Spinal cord (tissue), 10 donors: ENCODE measurements around the gene MYH9. TPM values are rescaled to one million over a fixed set of nuclear protein-coding genes. Genes with fewer than 3 reads are reported as not detected.
A peak's percentile ranks its signal among the peaks of the same experiment; 100 is the strongest.
"Not testable (repeated sequence)": the region's sequence is repeated elsewhere in the genome, so short reads cannot be mapped to it uniquely, and the experiment has no call there.

ENCODE experiments used
- DNase-seq, 6 donors: peaks; one replicate each; pipeline versions ENCODE4 v3.0.0 to v3.0.0-alpha.2; 2013 to 2015; ENCODE audit warnings: low spot score in 6 of 6, low read depth in 4 of 6
- H3K27ac ChIP-seq: one replicate; pipeline ENCODE4 v1.5.1; 2013; ENCODE audit warnings: low read depth, low read length, control low read depth
- H3K27me3 ChIP-seq: one replicate; pipeline ENCODE4 v1.6.1; 2013; ENCODE audit warnings: low read length; ENCODE audit not compliant: control insufficient read depth, insufficient read depth
- H3K36me3 ChIP-seq: one replicate; pipeline ENCODE4 v1.6.1; 2013; ENCODE audit warnings: low read length; ENCODE audit not compliant: control insufficient read depth, insufficient read depth
- H3K4me1 ChIP-seq: one replicate; pipeline ENCODE4 v1.6.1; 2013; ENCODE audit warnings: low read length; ENCODE audit not compliant: control insufficient read depth, insufficient read depth
- H3K4me3 ChIP-seq: one replicate; pipeline ENCODE4 v1.5.1; 2013; ENCODE audit warnings: low read depth, low read length, control low read depth
- H3K9me3 ChIP-seq: one replicate; pipeline ENCODE4 v1.6.1; 2013; ENCODE audit warnings: low read length; ENCODE audit not compliant: control insufficient read depth, insufficient read depth
- WGBS: methylation state at CpG from one replicate; pipeline ENCODE4 v1.1.5; 2013; ENCODE audit warnings: missing lambda C conversion rate; ENCODE audit not compliant: insufficient coverage; 5-methylcytosine and 5-hydroxymethylcytosine counted together
- polyA plus RNA-seq, 2 donors: library from polyadenylated mRNA; unstranded; fragments of 120-200 nt; gene quantifications; one replicate each; pipeline ENCODE4 v1.2.1, GENCODE V29; 2013; ENCODE audit not compliant: insufficient read length in 2 of 2
- total RNA-seq, 2 donors: library from RNA; depleted of rRNA in 1 of 2; stranded (reverse); fragments of 120-200 nt in 1 of 2; fragments of >200 nt in 1 of 2; gene quantifications; one replicate each; pipeline versions ENCODE4 v1.2.3 to v1.2.4, GENCODE V29; 2013 to 2014
- donor health status: healthy.

Gene MYH9
- total and polyA plus RNA-seq, 4 donors = 78.7 to 122 (median 88.2) TPM

DNA sequence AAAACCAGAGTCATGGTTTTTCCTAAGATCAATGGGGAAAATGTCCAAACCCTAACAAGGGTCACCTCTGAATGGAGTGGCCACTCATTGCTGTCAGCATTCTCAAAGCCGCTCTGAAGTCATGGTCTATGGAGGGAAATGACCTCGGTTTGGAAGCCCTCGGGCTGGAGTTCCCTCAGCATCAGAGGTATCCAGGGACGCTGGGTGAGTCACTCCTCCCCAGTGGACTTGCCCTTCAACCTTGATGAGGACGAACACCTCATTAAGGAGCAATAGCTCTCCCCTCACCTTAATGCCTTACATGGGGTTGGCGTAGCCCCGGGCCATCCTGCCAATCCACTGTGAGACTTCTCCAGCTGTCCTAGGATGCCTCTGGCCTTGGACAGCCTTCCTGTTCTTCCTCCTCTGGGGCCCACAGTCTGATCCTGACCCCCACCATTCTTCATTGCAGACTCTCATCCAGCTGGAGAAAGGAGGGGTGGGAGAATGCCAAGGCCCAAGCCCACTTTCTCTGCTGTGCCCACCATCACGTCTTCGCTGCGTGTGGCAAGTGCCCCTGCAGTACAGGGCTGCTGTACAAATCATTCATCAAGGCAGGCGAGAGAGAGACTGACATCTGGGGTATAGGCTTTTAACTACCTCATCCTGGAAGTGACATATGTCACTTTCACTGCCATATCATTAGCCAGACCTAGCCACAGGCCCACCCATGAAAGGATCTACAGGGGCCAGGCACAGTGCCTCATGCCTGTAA, 25.4 kb upstream of the MYH9 start:
- H3K4me3 ChIP-seq = no peak overlapping the region
- DNase-seq = no peak
- H3K4me1 ChIP-seq = peaks cover 14% of the 10 kb centered on the region
- no peaks in the 10 kb centered on the region for H3K36me3 ChIP-seq
- 90% methylated on average over 7 of the region's 11 CpGs for WGBS
- H3K9me3 ChIP-seq = no peaks in the 10 kb centered on the region
- H3K27me3 ChIP-seq = no peaks in the 10 kb centered on the region
- H3K27ac ChIP-seq = no peak overlapping the region

GRCh38 chr22:36411589-36412258, 24.0 kb upstream of the MYH9 start:
- no peaks in the 10 kb centered on the region for H3K9me3 ChIP-seq
- no peak for DNase-seq
- peaks cover 14% of the 10 kb centered on the region for H3K4me1 ChIP-seq
- no peaks in the 10 kb centered on the region for H3K27me3 ChIP-seq
- no peaks in the 10 kb centered on the region for H3K36me3 ChIP-seq
- no peak overlapping the region for H3K4me3 ChIP-seq
- WGBS = 53% methylated on average over 2 of the region's 6 CpGs
- no peak overlapping the region for H3K27ac ChIP-seq

GRCh38 chr22:36409911-36410756, 22.4 kb upstream of the MYH9 start:
- peak overlapping the region; percentile 57 for H3K27ac ChIP-seq
- no peaks in the 10 kb centered on the region for H3K27me3 ChIP-seq
- WGBS = 7% methylated on average over 54 of the region's 56 CpGs
- H3K4me1 ChIP-seq = peaks cover 14% of the 10 kb centered on the region
- peak overlapping the region; percentile 55 for H3K4me3 ChIP-seq
- H3K9me3 ChIP-seq = no peaks in the 10 kb centered on the region
- DNase-seq = peak in 5 of 6 donors; percentile 69 to 98 (median 84)
- H3K36me3 ChIP-seq = no peaks in the 10 kb centered on the region

DNA sequence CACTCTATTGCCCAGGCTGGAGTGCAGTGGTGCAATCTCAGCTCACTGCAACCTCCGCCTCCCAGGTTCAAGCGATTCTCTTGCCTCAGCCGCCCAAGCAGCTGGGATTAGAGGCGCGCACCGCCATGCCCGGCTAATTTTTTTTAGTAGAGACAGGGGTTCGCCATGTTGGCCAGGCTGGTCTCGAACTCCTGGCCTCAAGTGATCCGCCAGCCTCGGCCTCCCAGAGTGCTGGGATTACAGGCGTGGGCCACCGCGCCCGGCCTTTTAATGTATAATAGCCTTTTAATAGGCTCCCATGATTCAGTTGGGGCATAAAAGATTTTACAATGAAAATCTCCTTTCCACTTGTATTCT, 21.8 kb upstream of the MYH9 start:
- H3K36me3 ChIP-seq, H3K9me3 ChIP-seq, H3K27me3 ChIP-seq, DNase-seq: not testable (repeated sequence)
- H3K27ac ChIP-seq = peak overlapping the region; percentile 57
- H3K4me1 ChIP-seq = peaks cover 14% of the 10 kb centered on the region
- peak overlapping the region; percentile 55 for H3K4me3 ChIP-seq
- 71% methylated on average over 9 of the region's 15 CpGs for WGBS

GRCh38 chr22:36409056-36409455, 21.3 kb upstream of the MYH9 start:
- no peak for DNase-seq
- 70% methylated on average over 2 of the region's 2 CpGs for WGBS
- Histone ChIP-seq H3K27ac (no peak overlapping the region), H3K36me3 (no peaks in the 10 kb centered on the region), H3K4me3 (no peak overlapping the region), H3K27me3 (no peaks in the 10 kb centered on the region), H3K4me1 (peaks cover 14% of the 10 kb centered on the region), H3K9me3 (no peaks in the 10 kb centered on the region)

GRCh38 chr22:36406721-36407120, 19.0 kb upstream of the MYH9 start:
- Histone ChIP-seq H3K36me3 (no peaks in the 10 kb centered on the region), H3K27ac (no peak overlapping the region), H3K9me3 (no peaks in the 10 kb centered on the region), H3K4me3 (no peak overlapping the region), H3K27me3 (no peaks in the 10 kb centered on the region), H3K4me1 (peaks cover 14% of the 10 kb centered on the region)
- 72% methylated on average over 4 of the region's 6 CpGs for WGBS
- DNase-seq = no peak

DNA sequence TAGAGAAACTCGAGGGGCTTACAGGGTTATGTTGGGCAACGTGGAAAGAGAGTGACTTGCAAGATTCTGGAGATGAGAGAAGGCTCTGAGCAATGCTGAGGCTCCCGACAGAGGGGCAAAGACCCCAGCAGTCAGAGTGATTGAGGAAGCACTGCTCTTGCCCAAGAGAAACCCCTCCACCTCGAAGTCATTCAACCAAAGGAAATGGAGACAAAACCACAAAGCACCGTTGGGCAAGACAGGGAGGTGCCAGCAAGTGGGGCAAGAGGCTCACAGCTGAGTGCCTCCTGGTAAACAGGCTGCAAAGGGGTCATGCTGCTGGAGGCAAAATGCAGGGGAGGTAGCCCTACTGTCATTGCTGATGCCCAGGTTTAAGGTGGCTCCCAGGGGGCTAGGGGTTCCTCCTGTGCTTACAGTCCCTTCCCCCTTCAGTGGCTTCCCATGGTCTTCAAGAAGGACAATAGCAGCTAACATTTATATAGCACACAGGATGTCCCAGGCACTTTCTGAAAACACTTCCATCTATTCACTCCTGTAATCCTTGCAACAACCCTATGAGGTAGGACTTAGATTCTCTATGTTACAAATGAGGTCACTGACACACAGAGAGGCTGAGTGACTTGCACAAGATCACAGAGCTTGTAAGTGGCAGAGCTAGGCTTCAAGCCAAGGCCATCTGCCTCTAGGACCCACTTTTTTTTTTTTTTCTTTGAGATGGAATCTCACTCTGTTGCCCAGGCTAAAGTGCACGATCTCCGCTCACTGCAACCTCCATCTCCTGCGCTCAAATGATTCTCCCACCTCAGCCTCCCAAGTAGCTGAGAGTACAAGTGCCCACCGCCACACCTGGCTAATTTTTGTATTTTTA, 18.1 kb upstream of the MYH9 start:
- H3K36me3 ChIP-seq = no peaks in the 10 kb centered on the region
- WGBS = 43% methylated on average over 4 of the region's 9 CpGs
- no peak for DNase-seq
- H3K4me1 ChIP-seq = peaks cover 14% of the 10 kb centered on the region
- H3K4me3 ChIP-seq = no peak overlapping the region
- H3K9me3 ChIP-seq = no peaks in the 10 kb centered on the region
- H3K27me3 ChIP-seq = no peaks in the 10 kb centered on the region
- no peak overlapping the region for H3K27ac ChIP-seq

GRCh38 chr22:36405221-36405661, 17.5 kb upstream of the MYH9 start:
- DNase-seq = no peak
- H3K9me3 ChIP-seq = no peaks in the 10 kb centered on the region
- no peak overlapping the region for H3K4me3 ChIP-seq
- no peaks in the 10 kb centered on the region for H3K27me3 ChIP-seq
- H3K4me1 ChIP-seq = peaks cover 10% of the 10 kb centered on the region
- H3K27ac ChIP-seq = no peak overlapping the region
- no peaks in the 10 kb centered on the region for H3K36me3 ChIP-seq
- WGBS = 100% methylated on average over 1 of the region's 6 CpGs

- Histone ChIP-seq H3K4me1 (peaks cover 2% of the 10 kb centered on the region), H3K9me3 (no peaks in the 10 kb centered on the region), H3K27ac (no peak overlapping the region), H3K4me3 (no peak overlapping the region), H3K27me3 (no peaks in the 10 kb centered on the region), H3K36me3 (no peaks in the 10 kb centered on the region)
- 75% methylated on average over 6 of the region's 8 CpGs for WGBS
- DNase-seq = peak in 1 of 6 donors; percentile 53
Observed at GRCh38 chr22:36404446-36404845, 16.7 kb upstream of the MYH9 start.
